Trophoblast cell (in vitro differentiated cells and primary cell): ENCODE measurements around the gene PDE6B.

Source experiments
- DNase-seq, 2 donors: peaks; one replicate each; pipeline ENCODE4 v3.0.0-alpha.2; 2016
- H2AFZ ChIP-seq: 2 replicates; pipeline ENCODE4 v1.6.1; 2013; ENCODE audit warnings: low read length, moderate library complexity, mild to moderate bottlenecking; ENCODE audit not compliant: insufficient read depth, poor library complexity
- H2AK5ac ChIP-seq: 2 replicates; pipeline ENCODE4 v1.6.1; 2013; ENCODE audit warnings: mild to moderate bottlenecking, low read length
- H2BK120ac ChIP-seq: 2 replicates; pipeline ENCODE4 v1.6.1; 2013; ENCODE audit warnings: low read length, mild to moderate bottlenecking, moderate library complexity; ENCODE audit not compliant: insufficient read depth, poor library complexity
- H2BK12ac ChIP-seq: 2 replicates; pipeline ENCODE4 v1.6.1; 2013; ENCODE audit warnings: mild to moderate bottlenecking, low read length, moderate library complexity
- H2BK5ac ChIP-seq: 2 replicates; pipeline ENCODE4 v1.6.1; 2013; ENCODE audit warnings: low read length, low read depth, moderate library complexity, mild to moderate bottlenecking; ENCODE audit not compliant: poor library complexity
- H3K14ac ChIP-seq: 2 replicates; pipeline ENCODE4 v1.6.1; 2013; ENCODE audit warnings: mild to moderate bottlenecking, low read length
- H3K18ac ChIP-seq: 2 replicates; pipeline ENCODE4 v1.6.1; 2013; ENCODE audit warnings: mild to moderate bottlenecking, low read length
- H3K23ac ChIP-seq: 2 replicates; pipeline ENCODE4 v1.6.1; 2013; ENCODE audit warnings: low read length
- H3K27ac ChIP-seq: 2 replicates; pipeline ENCODE4 v1.5.1; 2013; ENCODE audit warnings: low read depth, mild to moderate bottlenecking, inconsistent platforms, low read length, moderate library complexity
- H3K27me3 ChIP-seq: 2 replicates; pipeline ENCODE4 v1.6.1; 2013; ENCODE audit warnings: inconsistent platforms, mild to moderate bottlenecking, low read length, moderate library complexity; ENCODE audit not compliant: insufficient read depth
- H3K36me3 ChIP-seq, 2 experiments: 1 replicate in 1 of 2; 2 replicates in 1 of 2; pipeline ENCODE4 v1.6.1; 2013; ENCODE audit warnings: low read length in 2 of 2, mild to moderate bottlenecking in 2 of 2, moderate library complexity in 1 of 2; ENCODE audit not compliant: insufficient read depth in 2 of 2, control insufficient read depth in 1 of 2
- H3K4ac ChIP-seq: 2 replicates; pipeline ENCODE4 v1.6.1; 2013; ENCODE audit warnings: low read depth, mild to moderate bottlenecking, low read length, moderate library complexity
- H3K4me1 ChIP-seq, 2 experiments: 1 replicate in 1 of 2; 2 replicates in 1 of 2; pipeline ENCODE4 v1.6.1; 2013; ENCODE audit warnings: low read length in 2 of 2, mild to moderate bottlenecking in 2 of 2, moderate library complexity in 1 of 2; ENCODE audit not compliant: insufficient read depth in 2 of 2, control insufficient read depth in 1 of 2
- H3K4me2 ChIP-seq: 2 replicates; pipeline ENCODE4 v1.6.1; 2013; ENCODE audit warnings: inconsistent platforms, mild to moderate bottlenecking, low read length, moderate library complexity
- H3K4me3 ChIP-seq: 2 replicates; pipeline ENCODE4 v1.5.1; 2013; ENCODE audit warnings: mild to moderate bottlenecking, low read depth, low read length, inconsistent platforms
- H3K79me1 ChIP-seq: one replicate; pipeline ENCODE4 v1.6.1; 2013; ENCODE audit warnings: low read length
- H3K79me2 ChIP-seq: 2 replicates; pipeline ENCODE4 v1.6.1; 2013; ENCODE audit warnings: low read length, mild to moderate bottlenecking; ENCODE audit not compliant: control insufficient read depth, insufficient read depth, poor library complexity
- H3K9ac ChIP-seq: 2 replicates; pipeline ENCODE4 v1.6.1; 2013; ENCODE audit warnings: mild to moderate bottlenecking, low read length
- H3K9me3 ChIP-seq: 2 replicates; pipeline ENCODE4 v1.6.1; 2013; ENCODE audit warnings: low read depth, mild to moderate bottlenecking, control low read depth, inconsistent platforms, low read length; ENCODE audit not compliant: insufficient read depth
- H4K12ac ChIP-seq: 2 replicates; pipeline ENCODE4 v1.6.1; 2013; ENCODE audit warnings: low read depth, mild to moderate bottlenecking, low read length, moderate library complexity
- H4K8ac ChIP-seq: 2 replicates; pipeline ENCODE4 v1.6.1; 2013; ENCODE audit warnings: low read depth, mild to moderate bottlenecking, low read length, moderate library complexity
- H4K91ac ChIP-seq: one replicate; pipeline ENCODE4 v1.6.1; 2013; ENCODE audit warnings: low read depth, mild to moderate bottlenecking, low read length, moderate library complexity
- whole genome bisulfite sequencing: extraction: QIAGEN DNeasy Blood & Tissue Kit; methylation state at CpG from one replicate; pipeline ENCODE4 v1.1.7; 2013; ENCODE audit warnings: missing lambda C conversion rate; ENCODE audit not compliant: insufficient read length, insufficient coverage; ENCODE audit errors: extremely low coverage; 5-methylcytosine and 5-hydroxymethylcytosine counted together

The PDE6B gene

GRCh38 chr4:578451-579443, 46.6 kb upstream of the PDE6B start:
- no peak overlapping the region for H2BK5ac ChIP-seq
- H2AFZ ChIP-seq, result no peak overlapping the region
- no peak overlapping the region for H4K91ac ChIP-seq
- H3K79me2 ChIP-seq, result no peaks in the 10 kb centered on the region
- H3K27ac ChIP-seq, result no peak overlapping the region
- peaks cover 2 to 5% of the 10 kb centered on the region in 2 experiments for H3K4me1 ChIP-seq
- DNase-seq, result no peak
- no peak overlapping the region for H2AK5ac ChIP-seq
- H3K4me2 ChIP-seq, result no peak overlapping the region
- no CpG with 5 or more reads among the region's 32 CpGs for WGBS
- no peak overlapping the region for H3K14ac ChIP-seq
- H3K9ac ChIP-seq, result no peak overlapping the region
- no peaks in the 10 kb centered on the region for H3K79me1 ChIP-seq
- no peak overlapping the region for H3K23ac ChIP-seq
- H3K9me3 ChIP-seq, result peaks cover 11% of the 10 kb centered on the region
- no peak overlapping the region for H2BK12ac ChIP-seq
- no peaks in the 10 kb centered on the region for H3K36me3 ChIP-seq
- H2BK120ac ChIP-seq, result no peak overlapping the region
- no peak overlapping the region for H3K4me3 ChIP-seq
- no peak overlapping the region for H3K4ac ChIP-seq
- peaks cover 54% of the 10 kb centered on the region for H3K27me3 ChIP-seq
- no peak overlapping the region for H4K8ac ChIP-seq
- H3K18ac ChIP-seq, result no peak overlapping the region
- H4K12ac ChIP-seq, result no peak overlapping the region

DNA sequence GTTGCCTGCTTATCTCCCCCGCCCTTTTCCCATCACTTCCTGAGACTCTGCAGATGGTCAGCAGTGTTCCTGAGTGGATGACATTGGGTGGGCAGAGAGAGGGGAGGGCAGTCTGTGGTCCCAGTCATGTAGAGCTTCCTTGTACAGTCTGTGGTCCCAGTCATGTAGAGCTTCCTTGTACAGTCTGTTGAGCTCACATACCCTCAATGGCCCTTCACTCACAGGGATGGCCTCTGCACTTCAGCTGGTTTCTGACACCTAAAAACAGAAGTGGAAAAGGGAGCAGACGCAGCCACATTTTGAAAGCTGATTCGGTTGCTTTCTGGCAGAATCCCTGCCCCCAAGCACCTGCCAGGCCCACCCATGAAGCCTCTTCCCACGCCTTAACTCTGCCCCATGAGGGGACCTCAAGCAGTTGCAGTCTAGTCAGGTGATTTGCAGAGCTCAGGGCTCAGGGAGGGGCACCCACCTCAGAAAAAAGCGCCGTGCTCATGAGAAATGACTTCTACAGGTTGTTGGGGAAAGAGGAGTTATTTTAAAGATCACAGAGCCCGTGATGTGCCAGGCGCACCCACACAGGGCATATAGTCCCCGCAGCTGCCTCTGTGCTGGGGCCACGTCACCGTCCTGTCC, 45.7 kb upstream of the PDE6B start:
- no peak overlapping the region for H4K91ac ChIP-seq
- no peak overlapping the region for H3K23ac ChIP-seq
- H3K14ac ChIP-seq, result no peak overlapping the region
- H3K9ac ChIP-seq, result no peak overlapping the region
- no peaks in the 10 kb centered on the region for H3K79me1 ChIP-seq
- no peak overlapping the region for H3K18ac ChIP-seq
- DNase-seq, result no peak
- peaks cover 2 to 5% of the 10 kb centered on the region in 2 experiments for H3K4me1 ChIP-seq
- no peak overlapping the region for H4K12ac ChIP-seq
- no peak overlapping the region for H2BK12ac ChIP-seq
- peaks cover 47% of the 10 kb centered on the region for H3K27me3 ChIP-seq
- H2BK120ac ChIP-seq, result no peak overlapping the region
- no peak overlapping the region for H4K8ac ChIP-seq
- no peak overlapping the region for H3K4me3 ChIP-seq
- no peak overlapping the region for H3K27ac ChIP-seq
- WGBS, result no CpG with 5 or more reads among the region's 11 CpGs
- H2AFZ ChIP-seq, result no peak overlapping the region
- peaks cover 9% of the 10 kb centered on the region for H3K9me3 ChIP-seq
- no peak overlapping the region for H2AK5ac ChIP-seq
- no peak overlapping the region for H3K4me2 ChIP-seq
- H3K36me3 ChIP-seq, result no peaks in the 10 kb centered on the region
- no peak overlapping the region for H2BK5ac ChIP-seq
- no peaks in the 10 kb centered on the region for H3K79me2 ChIP-seq
- no peak overlapping the region for H3K4ac ChIP-seq

GRCh38 chr4:581181-581580, 44.2 kb upstream of the PDE6B start:
- no peak overlapping the region for H3K23ac ChIP-seq
- H2BK5ac ChIP-seq, result no peak overlapping the region
- WGBS, result no CpG with 5 or more reads among the region's 6 CpGs
- peaks cover 9% of the 10 kb centered on the region for H3K9me3 ChIP-seq
- no peak overlapping the region for H3K4me3 ChIP-seq
- H4K8ac ChIP-seq, result no peak overlapping the region
- no peak for DNase-seq
- H2AFZ ChIP-seq, result no peak overlapping the region
- H3K79me2 ChIP-seq, result no peaks in the 10 kb centered on the region
- H4K12ac ChIP-seq, result no peak overlapping the region
- H2AK5ac ChIP-seq, result no peak overlapping the region
- H2BK120ac ChIP-seq, result no peak overlapping the region
- H3K27ac ChIP-seq, result no peak overlapping the region
- no peak overlapping the region for H2BK12ac ChIP-seq
- no peaks in the 10 kb centered on the region for H3K79me1 ChIP-seq
- H3K18ac ChIP-seq, result no peak overlapping the region
- peaks cover 36% of the 10 kb centered on the region for H3K27me3 ChIP-seq
- H3K4me1 ChIP-seq, result peaks cover 0 to 5% of the 10 kb centered on the region in 2 experiments
- H3K4ac ChIP-seq, result no peak overlapping the region
- no peak overlapping the region for H4K91ac ChIP-seq
- H3K14ac ChIP-seq, result no peak overlapping the region
- H3K36me3 ChIP-seq, result no peaks in the 10 kb centered on the region
- no peak overlapping the region for H3K4me2 ChIP-seq
- no peak overlapping the region for H3K9ac ChIP-seq

- Histone ChIP-seq H3K14ac (no peak overlapping the region), H2BK120ac (no peak overlapping the region), H4K8ac (no peak overlapping the region), H3K36me3 (no peaks in the 10 kb centered on the region), H2AFZ (no peak overlapping the region), H2BK12ac (no peak overlapping the region), H2AK5ac (no peak overlapping the region), H3K9ac (no peak overlapping the region), H3K27me3 (peaks cover 32% of the 10 kb centered on the region), H4K91ac (no peak overlapping the region), H3K4me3 (no peak overlapping the region), H3K18ac (no peak overlapping the region), H3K4me1 (peaks cover 0 to 5% of the 10 kb centered on the region in 2 experiments), H4K12ac (no peak overlapping the region), H3K79me2 (no peaks in the 10 kb centered on the region), H2BK5ac (no peak overlapping the region), H3K4me2 (no peak overlapping the region), H3K9me3 (peaks cover 9% of the 10 kb centered on the region), H3K4ac (no peak overlapping the region), H3K79me1 (no peaks in the 10 kb centered on the region), H3K23ac (no peak overlapping the region), H3K27ac (no peak overlapping the region)
- no CpG with 5 or more reads among the region's 9 CpGs for WGBS
- DNase-seq, result no peak
Observed at GRCh38 chr4:581753-582361, 43.5 kb upstream of the PDE6B start.
